Hematopoietic multipotent progenitor cell (in vitro differentiated cells): ENCODE measurements around the gene GPR153. TPM values are rescaled to one million over a fixed set of nuclear protein-coding genes. Genes with fewer than 3 reads are reported as not detected.

Experiments
- DNase-seq, 3 donors: peaks; one replicate each; pipeline ENCODE4 v3.0.0-alpha.2; 2011 to 2015; ENCODE audit warnings: low read depth in 2 of 3, low spot score in 2 of 3
- total RNA-seq: library from RNA; depleted of rRNA; stranded (reverse); fragments of >200 nt; gene quantifications from one replicate; pipeline ENCODE4 v1.2.3, GENCODE V29; 2012

The GPR153 gene
- 0.54 TPM for total RNA-seq

DNA sequence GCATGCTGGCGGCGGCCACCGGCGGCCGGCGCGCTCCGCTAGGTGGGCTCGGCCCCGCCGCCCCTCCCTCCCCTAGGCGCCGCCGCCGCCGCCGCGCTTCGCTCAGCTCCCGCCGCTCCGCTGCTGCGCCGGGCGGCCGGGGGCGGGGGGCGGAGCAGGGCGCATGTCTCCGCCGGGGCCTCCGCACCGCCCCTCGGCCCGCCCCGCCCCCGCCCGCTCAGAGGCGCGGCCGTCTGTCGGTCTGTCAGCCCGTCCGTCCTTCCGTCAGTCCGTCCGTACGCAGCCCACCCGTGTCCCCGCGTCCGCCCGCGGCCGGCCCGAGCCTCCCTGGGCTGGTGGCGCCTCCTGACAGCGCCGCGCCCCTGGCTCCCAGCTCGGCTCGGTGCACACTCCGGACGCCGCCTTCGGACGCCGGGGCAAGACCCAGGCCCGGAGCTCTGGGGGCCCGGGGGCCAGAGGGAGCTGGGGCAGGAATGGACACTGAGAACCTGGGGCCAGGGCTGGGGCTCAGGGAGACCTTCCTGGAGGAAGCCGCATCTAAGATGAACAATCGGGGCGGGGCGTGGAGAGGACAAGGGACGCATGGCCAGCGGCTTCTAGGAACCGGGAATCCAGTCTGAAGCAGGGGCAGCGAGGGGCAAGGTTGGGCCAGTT, at the start of gene GPR153:
Gene GPR153, minus strand, starts transcription at position 138 of the 654 bp plus-strand sequence. CDS start 6,193 bp downstream, outside the sequence.
- no peak for DNase-seq

GRCh38 chr1:6310116-6310848, 49.4 kb upstream of the GPR153 start:
- no peak for DNase-seq

DNA sequence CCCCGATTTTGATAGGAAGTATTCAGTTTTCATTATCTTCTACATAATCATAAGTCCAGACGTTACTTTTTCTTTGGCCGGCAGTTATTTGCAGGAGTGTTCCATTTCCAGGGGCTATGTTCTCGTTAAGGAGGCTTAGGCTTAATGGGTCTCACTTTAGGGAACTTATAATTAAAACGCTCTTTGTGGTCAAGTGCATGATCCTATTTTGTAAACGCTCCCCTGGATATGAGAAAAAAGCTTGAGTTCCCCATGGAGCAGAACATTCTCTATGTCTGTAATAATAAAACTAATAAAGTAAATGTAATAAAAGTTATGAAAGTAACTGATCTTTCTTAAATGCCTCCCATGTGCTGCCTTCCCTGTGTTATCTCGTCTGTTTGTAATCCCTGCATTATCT, 48.7 kb upstream of the GPR153 start:
- no peak for DNase-seq

DNA sequence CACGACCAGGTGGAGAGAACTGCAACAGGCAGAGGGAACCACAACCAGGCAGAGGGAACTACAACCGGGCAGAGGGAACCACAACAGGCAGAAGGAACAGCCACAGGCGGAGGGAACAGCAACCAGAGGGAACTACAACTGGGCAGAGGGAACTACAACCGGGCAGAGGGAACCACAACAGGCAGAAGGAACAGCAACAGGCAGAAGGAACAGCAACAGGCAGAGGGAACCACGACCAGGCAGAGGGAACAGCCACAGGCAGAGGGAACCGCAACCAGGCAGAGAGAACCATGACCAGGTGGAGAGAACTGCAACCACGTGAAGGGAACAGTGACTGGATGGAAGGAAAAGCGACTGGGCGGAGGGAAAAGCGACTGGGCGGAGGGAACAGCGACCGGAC, 47.6 kb upstream of the GPR153 start:
- no peak for DNase-seq

GRCh38 chr1:6307682-6308081, 46.8 kb upstream of the GPR153 start:
- DNase-seq = peak in 1 of 3 donors; percentile 6

- no peak for DNase-seq
These were observed 46.2 kb upstream of the GPR153 start for GRCh38 chr1:6307099-6307498.

GRCh38 chr1:6303397-6304012, 42.6 kb upstream of the GPR153 start:
- no peak for DNase-seq

DNA sequence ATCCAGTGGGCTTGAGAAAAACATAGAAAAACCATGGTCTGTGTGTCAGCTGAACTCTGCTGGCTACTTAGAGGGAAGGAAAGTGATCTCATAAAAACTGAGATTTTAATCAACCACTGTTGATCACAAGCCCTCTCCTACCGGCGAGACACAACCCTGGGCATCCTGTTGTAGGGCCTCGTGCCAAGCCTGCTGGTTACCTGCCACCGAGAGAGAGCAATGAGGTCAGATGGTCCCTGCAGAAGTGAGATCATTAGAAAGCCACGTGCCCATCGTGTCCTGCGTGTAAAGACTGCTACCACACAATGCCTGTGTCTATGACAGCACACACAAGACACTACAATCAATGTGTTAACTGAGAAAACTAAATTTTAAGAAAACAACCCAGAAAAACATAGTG, 41.7 kb upstream of the GPR153 start:
- no peak for DNase-seq

DNA sequence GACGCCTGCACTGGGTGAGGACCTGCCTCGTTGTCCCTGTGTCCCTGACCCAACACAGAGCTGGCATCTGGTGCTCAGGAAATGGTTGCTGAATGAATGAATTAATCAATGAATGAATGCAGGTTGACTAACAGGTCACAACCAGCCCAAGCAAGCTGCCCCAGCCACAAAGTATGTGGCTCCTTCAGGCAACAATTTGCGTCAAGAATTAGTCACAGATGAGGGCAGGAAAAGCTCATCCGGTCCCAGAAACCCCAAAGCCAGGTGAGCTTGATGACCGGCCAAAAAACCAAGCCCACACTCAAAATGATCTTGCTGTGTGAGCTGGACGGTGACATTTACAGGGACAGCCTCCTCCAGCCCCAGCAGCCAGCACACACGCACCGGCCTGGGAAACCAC, 40.6 kb upstream of the GPR153 start:
- DNase-seq = no peak

DNA sequence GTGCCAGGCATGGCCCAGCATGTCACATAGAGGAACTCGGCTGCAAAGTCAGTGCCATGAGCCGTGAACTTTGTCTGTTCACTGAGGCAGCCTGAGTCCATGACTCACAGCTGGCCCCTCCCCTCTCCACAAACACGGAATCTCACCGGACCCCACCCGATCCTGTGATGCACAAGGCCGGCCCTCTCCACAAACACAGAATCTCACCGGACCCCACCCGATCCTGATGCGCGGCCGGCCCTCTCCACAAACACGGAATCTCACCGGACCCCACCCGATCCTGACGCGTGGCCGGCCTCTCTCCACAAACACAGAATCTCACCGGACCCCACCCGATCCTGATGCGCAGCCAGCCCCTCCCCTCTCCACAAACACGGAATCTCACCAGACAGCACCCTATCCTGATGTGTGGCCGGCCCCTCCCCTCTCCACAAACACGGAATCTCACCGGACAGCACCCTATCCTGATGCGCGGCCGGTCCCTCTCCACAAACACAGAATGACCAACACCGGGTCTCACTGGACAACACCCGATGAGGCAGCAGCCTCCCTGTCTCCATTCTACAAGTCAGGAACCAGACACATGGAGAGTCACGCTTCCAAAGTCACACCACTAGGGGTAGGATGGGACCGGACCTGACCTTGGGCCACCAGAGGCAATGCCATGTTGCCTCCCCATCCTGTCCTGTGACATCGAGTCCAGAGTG, 39.6 kb upstream of the GPR153 start:
- DNase-seq = no peak

DNA sequence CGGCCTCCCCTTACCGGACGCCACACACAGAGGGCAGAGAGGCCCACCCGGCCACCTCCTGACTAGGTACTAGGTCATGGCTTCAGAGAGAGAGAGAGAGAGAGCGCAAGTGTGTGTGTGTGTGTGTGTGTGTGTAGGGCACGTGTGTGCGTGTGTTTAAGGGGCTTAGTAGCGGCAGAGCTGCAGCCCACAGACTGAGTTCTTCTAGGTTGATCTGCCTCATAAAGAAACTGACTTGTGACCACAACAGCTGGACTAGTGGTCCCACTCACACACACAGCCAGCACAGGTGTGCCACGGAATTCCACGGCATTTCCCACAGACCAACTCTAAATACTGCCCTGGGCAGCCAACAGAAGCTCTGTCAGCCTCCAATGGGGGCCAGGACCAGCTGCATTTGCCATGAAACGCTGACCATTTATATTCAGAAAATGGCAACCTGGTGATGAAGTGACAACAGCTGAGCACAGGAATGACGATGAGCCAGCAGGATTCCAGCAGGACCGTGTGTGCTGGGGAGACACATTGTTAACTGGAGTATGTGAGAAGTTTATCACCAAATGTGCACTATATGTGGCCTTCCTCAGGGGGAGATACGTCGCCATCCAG, 38.8 kb upstream of the GPR153 start:
- DNase-seq = no peak

DNA sequence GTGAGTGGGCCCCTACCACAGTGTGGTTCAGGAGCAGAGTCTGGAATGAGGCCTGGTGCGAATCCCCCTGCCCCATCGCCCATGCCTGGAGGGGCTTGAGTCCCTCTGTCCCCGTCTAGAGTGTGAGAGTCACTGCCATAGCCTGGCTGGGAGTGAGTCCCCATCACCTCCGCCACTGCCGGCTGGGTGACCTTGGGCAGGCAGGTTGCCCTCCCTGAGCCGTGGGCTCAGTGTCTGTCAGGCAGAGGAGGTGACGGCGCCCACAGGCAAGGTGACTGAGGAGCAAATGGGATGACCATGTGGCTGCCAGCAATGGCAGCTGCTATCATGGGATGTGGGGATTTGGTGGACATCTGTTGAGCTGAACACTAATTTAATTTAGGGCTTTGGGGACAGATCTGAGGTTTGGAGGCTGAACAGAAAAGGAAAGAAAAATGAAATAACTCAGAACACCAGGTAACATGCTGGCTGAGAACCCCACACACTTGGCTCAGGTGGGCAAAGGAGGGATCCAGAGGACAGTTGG, 38.1 kb upstream of the GPR153 start:
- no peak for DNase-seq

GRCh38 chr1:6298530-6298929, 37.6 kb upstream of the GPR153 start:
- no peak for DNase-seq

DNA sequence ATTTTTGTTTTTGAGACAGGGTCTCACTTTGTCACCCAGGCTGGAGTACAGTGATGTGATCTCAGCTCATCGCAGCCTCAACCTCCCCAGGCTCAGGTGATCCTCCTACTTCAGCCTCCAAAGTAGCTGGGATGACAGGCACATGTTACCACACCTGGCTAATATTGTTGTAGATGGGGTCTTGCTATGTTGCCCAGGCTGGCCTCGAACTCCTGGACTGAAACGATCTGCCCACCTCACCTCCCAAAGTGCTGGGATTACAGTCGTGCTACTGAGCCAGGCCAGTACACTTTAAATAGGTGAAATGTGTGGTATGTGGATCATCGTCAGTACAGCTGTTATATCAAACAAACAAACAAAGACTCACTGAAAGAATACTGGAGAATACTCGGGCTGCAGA, 35.0 kb upstream of the GPR153 start:
- DNase-seq = no peak

GRCh38 chr1:6294890-6295556, 34.1 kb upstream of the GPR153 start:
- peak in 1 of 3 donors; percentile 6 for DNase-seq

- no peak for DNase-seq
These were observed 33.4 kb upstream of the GPR153 start for GRCh38 chr1:6294080-6294889.

- DNase-seq = no peak
These were observed 31.2 kb upstream of the GPR153 start for GRCh38 chr1:6292102-6292501.

GRCh38 chr1:6288665-6289064, 27.8 kb upstream of the GPR153 start:
- DNase-seq = no peak

GRCh38 chr1:6288026-6288425, 27.1 kb upstream of the GPR153 start:
- no peak for DNase-seq
